GM12892 (cell line): ENCODE data around the gene SNRNP25.

Experiments
- DNase-seq: peaks from one replicate; pipeline ENCODE4 v3.0.0; 2011; ENCODE audit not compliant: insufficient read length
- FAIRE-seq: peaks from 2 replicates; lab custom pipeline; 2011; peaks lifted over from hg19 to GRCh38; lab: Jason Lieb, UNC
- POLR2A ChIP-seq: IDR thresholded peaks from 2 replicates; pipeline ENCODE4 v1.6.1; 2011; ENCODE audit warnings: low read depth, low read length, control low read depth
- POLR2AphosphoS5 ChIP-seq: IDR thresholded peaks from 2 replicates; pipeline ENCODE4 v1.6.1; 2011; ENCODE audit warnings: low read depth, low read length, control low read depth
- TAF1 ChIP-seq: IDR thresholded peaks from 2 replicates; pipeline ENCODE4 v1.6.1; 2011; ENCODE audit warnings: low read depth, mild to moderate bottlenecking, control low read depth, low read length, borderline replicate concordance

The SNRNP25 gene

GRCh38 chr16:85865-86264 lies 32.2 kb downstream of the SNRNP25 start:
- FAIRE-seq (no peak), DNase-seq (no peak)
- TF ChIP-seq TAF1: no peak
- TF ChIP-seq POLR2A: no peak
- no peak for TF ChIP-seq POLR2AphosphoS5

GRCh38 chr16:86483-86952 lies 32.9 kb downstream of the SNRNP25 start:
- TF ChIP-seq TAF1 (no peak), POLR2AphosphoS5 (no peak), POLR2A (no peak)
- FAIRE-seq: no peak
- DNase-seq: no peak

- no peak for TF ChIP-seq POLR2A
- no peak for TF ChIP-seq POLR2AphosphoS5
- no peak for TF ChIP-seq TAF1
- FAIRE-seq (no peak), DNase-seq (no peak)
Observed at GRCh38 chr16:88613-89012, 35.0 kb downstream of the SNRNP25 start.

GRCh38 chr16:89391-90302 lies 36.0 kb downstream of the SNRNP25 start:
- DNase-seq (no peak), FAIRE-seq (no peak)
- TF ChIP-seq TAF1 (no peak), POLR2AphosphoS5 (no peak), POLR2A (no peak)

GRCh38 chr16:91484-91883 lies 37.9 kb downstream of the SNRNP25 start:
- TF ChIP-seq POLR2A (no peak), TAF1 (no peak), POLR2AphosphoS5 (no peak)
- no peak for FAIRE-seq
- no peak for DNase-seq

- FAIRE-seq: no peak
- no peak for DNase-seq
- TF ChIP-seq POLR2AphosphoS5: no peak; the same call in 1 of the 2 replicates
- no peak for TF ChIP-seq TAF1
- TF ChIP-seq POLR2A: no peak
Observed at GRCh38 chr16:92431-93339, 39.1 kb downstream of the SNRNP25 start.

- TF ChIP-seq POLR2A: no peak
- no peak for TF ChIP-seq POLR2AphosphoS5
- no peak for TF ChIP-seq TAF1
- DNase-seq (no peak), FAIRE-seq (no peak)
Observed at GRCh38 chr16:94918-95265, 41.3 kb downstream of the SNRNP25 start.

GRCh38 chr16:96935-97381 lies 43.3 kb downstream of the SNRNP25 start:
- DNase-seq: peak; percentile 98
- FAIRE-seq: peak; percentile 100
- TF ChIP-seq TAF1: no peak
- no peak for TF ChIP-seq POLR2A
- TF ChIP-seq POLR2AphosphoS5: no peak

GRCh38 chr16:97822-98221 lies 44.2 kb downstream of the SNRNP25 start:
- TF ChIP-seq TAF1: no peak
- no peak for TF ChIP-seq POLR2AphosphoS5
- TF ChIP-seq POLR2A: no peak
- DNase-seq (no peak), FAIRE-seq (no peak)

- TF ChIP-seq TAF1 (no peak), POLR2AphosphoS5 (no peak), POLR2A (no peak)
- FAIRE-seq (no peak), DNase-seq (no peak)
Observed at GRCh38 chr16:100989-101388, 47.4 kb downstream of the SNRNP25 start.

GRCh38 chr16:101586-101985 lies 48.0 kb downstream of the SNRNP25 start:
- no peak for TF ChIP-seq TAF1
- TF ChIP-seq POLR2AphosphoS5: no peak
- no peak for TF ChIP-seq POLR2A
- DNase-seq (no peak), FAIRE-seq (no peak)
